Cardiac muscle cell (in vitro differentiated cells and primary cell): ENCODE data around the gene SPIN1. TPM values are rescaled to one million over a fixed set of nuclear protein-coding genes. Genes with fewer than 3 reads are reported as not detected.
A peak's percentile ranks its signal among the peaks of the same experiment; 100 is the strongest.

ENCODE experiments used
- DNase-seq, 2 donors: peaks; one replicate each; pipeline versions ENCODE4 v3.0.0 to v3.0.0-alpha.2; 2010 to 2017; ENCODE audit warnings: low read depth in 1 of 2, low spot score in 1 of 2
- H3K27ac ChIP-seq: fragments of 200-600 bp; sonication (generic); 2 replicates; pipeline ENCODE4 v1.5.1; 2016
- H3K27me3 ChIP-seq: fragments of 200-600 bp; sonication (generic); 2 replicates; pipeline ENCODE4 v1.6.0; 2016; ENCODE audit warnings: control low read depth
- H3K36me3 ChIP-seq: fragments of 200-600 bp; sonication (generic); 2 replicates; pipeline ENCODE4 v1.5.1; 2016; ENCODE audit warnings: control low read depth
- H3K4me1 ChIP-seq: fragments of 200-600 bp; sonication (generic); 2 replicates; pipeline ENCODE4 v1.8.1; 2017; ENCODE audit warnings: low read depth, mild to moderate bottlenecking, mixed run types
- H3K4me3 ChIP-seq: fragments of 200-600 bp; sonication (generic); 2 replicates; pipeline ENCODE4 v1.5.1; 2016; ENCODE audit warnings: mild to moderate bottlenecking
- H3K9me3 ChIP-seq: fragments of 200-600 bp; sonication (generic); 2 replicates; pipeline ENCODE4 v1.5.1; 2017; ENCODE audit warnings: low read depth, mild to moderate bottlenecking, control low read depth
- CTCF ChIP-seq: IDR thresholded peaks from 2 replicates; pipeline ENCODE4 v1.5.1; 2012; ENCODE audit warnings: low read depth, mild to moderate bottlenecking, low read length
- polyA plus RNA-seq: library from polyadenylated mRNA; unstranded; fragments of >200 nt; fragmentation: Nextera tagmentation; extraction: Ambion mirVana; gene quantifications from 2 replicates; pipeline ENCODE4 v1.2.1, GENCODE V29; 2016
- total RNA-seq: library from RNA; depleted of rRNA; stranded (reverse); fragments of >200 nt; gene quantifications from 2 replicates; pipeline ENCODE4 v1.2.3, GENCODE V29; 2016

Gene SPIN1
- total and polyA plus RNA-seq, 2 experiments from 2014 or later, result 57.6 to 67.5 TPM

GRCh38 chr9:88438811-88439210 lies 50.6 kb downstream of the SPIN1 start:
- H3K36me3 ChIP-seq, result peaks cover 10% of the 10 kb centered on the region
- H3K9me3 ChIP-seq, result no peaks in the 10 kb centered on the region
- no peaks in the 10 kb centered on the region for H3K4me1 ChIP-seq
- DNase-seq, result no peak
- H3K27ac ChIP-seq, result no peak overlapping the region
- no peak overlapping the region for H3K4me3 ChIP-seq
- H3K27me3 ChIP-seq, result no peaks in the 10 kb centered on the region
- TF ChIP-seq CTCF, result no peak

GRCh38 chr9:88441301-88442007 lies 53.2 kb downstream of the SPIN1 start:
- no peak overlapping the region for H3K27ac ChIP-seq
- no peaks in the 10 kb centered on the region for H3K27me3 ChIP-seq
- no peaks in the 10 kb centered on the region for H3K9me3 ChIP-seq
- H3K36me3 ChIP-seq, result peaks cover 8% of the 10 kb centered on the region
- no peak for TF ChIP-seq CTCF
- H3K4me1 ChIP-seq, result no peaks in the 10 kb centered on the region
- DNase-seq, result no peak
- no peak overlapping the region for H3K4me3 ChIP-seq

- Histone ChIP-seq H3K27ac (peak overlapping the region; percentile 34), H3K27me3 (no peaks in the 10 kb centered on the region), H3K4me3 (no peak overlapping the region), H3K4me1 (peaks cover 6% of the 10 kb centered on the region), H3K36me3 (no peaks in the 10 kb centered on the region), H3K9me3 (no peaks in the 10 kb centered on the region)
- no peak for DNase-seq
- TF ChIP-seq CTCF, result no peak
Observed at GRCh38 chr9:88443480-88444113, 55.4 kb downstream of the SPIN1 start.

GRCh38 chr9:88446728-88447127 lies 58.5 kb downstream of the SPIN1 start:
- TF ChIP-seq CTCF, result no peak
- H3K27ac ChIP-seq, result no peak overlapping the region
- no peaks in the 10 kb centered on the region for H3K36me3 ChIP-seq
- no peak for DNase-seq
- H3K27me3 ChIP-seq, result no peaks in the 10 kb centered on the region
- no peak overlapping the region for H3K4me3 ChIP-seq
- peaks cover 6% of the 10 kb centered on the region for H3K4me1 ChIP-seq
- no peaks in the 10 kb centered on the region for H3K9me3 ChIP-seq

GRCh38 chr9:88447431-88447830 lies 59.2 kb downstream of the SPIN1 start:
- Histone ChIP-seq H3K36me3 (peaks cover 4% of the 10 kb centered on the region), H3K4me1 (peaks cover 6% of the 10 kb centered on the region), H3K9me3 (no peaks in the 10 kb centered on the region), H3K27me3 (no peaks in the 10 kb centered on the region), H3K27ac (no peak overlapping the region), H3K4me3 (no peak overlapping the region)
- no peak for DNase-seq
- TF ChIP-seq CTCF, result no peak
